NCI-H2081 (cell line): ENCODE results near the gene CSF2RB.

Source experiments
- DNase-seq, 2 experiments: peaks; one replicate each; lab custom pipeline; 2025; lab: John Stamatoyannopoulos, UW

CSF2RB gene

GRCh38 chr22:36936362-36937116 lies 23.1 kb downstream of the CSF2RB start:
- DNase-seq = no peak

DNA sequence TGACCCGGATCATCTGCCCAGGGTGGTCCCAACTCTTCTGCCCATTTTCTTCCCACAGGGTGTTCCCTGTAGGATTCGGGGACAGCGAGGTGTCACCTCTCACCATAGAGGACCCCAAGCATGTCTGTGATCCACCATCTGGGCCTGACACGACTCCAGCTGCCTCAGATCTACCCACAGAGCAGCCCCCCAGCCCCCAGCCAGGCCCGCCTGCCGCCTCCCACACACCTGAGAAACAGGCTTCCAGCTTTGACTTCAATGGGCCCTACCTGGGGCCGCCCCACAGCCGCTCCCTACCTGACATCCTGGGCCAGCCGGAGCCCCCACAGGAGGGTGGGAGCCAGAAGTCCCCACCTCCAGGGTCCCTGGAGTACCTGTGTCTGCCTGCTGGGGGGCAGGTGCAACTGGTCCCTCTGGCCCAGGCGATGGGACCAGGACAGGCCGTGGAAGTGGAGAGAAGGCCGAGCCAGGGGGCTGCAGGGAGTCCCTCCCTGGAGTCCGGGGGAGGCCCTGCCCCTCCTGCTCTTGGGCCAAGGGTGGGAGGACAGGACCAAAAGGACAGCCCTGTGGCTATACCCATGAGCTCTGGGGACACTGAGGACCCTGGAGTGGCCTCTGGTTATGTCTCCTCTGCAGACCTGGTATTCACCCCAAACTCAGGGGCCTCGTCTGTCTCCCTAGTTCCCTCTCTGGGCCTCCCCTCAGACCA lies 24.0 kb downstream of the CSF2RB start:
- no peak for DNase-seq

DNA sequence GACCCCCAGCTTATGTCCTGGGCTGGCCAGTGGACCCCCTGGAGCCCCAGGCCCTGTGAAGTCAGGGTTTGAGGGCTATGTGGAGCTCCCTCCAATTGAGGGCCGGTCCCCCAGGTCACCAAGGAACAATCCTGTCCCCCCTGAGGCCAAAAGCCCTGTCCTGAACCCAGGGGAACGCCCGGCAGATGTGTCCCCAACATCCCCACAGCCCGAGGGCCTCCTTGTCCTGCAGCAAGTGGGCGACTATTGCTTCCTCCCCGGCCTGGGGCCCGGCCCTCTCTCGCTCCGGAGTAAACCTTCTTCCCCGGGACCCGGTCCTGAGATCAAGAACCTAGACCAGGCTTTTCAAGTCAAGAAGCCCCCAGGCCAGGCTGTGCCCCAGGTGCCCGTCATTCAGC lies 24.6 kb downstream of the CSF2RB start:
- DNase-seq = no peak

DNA sequence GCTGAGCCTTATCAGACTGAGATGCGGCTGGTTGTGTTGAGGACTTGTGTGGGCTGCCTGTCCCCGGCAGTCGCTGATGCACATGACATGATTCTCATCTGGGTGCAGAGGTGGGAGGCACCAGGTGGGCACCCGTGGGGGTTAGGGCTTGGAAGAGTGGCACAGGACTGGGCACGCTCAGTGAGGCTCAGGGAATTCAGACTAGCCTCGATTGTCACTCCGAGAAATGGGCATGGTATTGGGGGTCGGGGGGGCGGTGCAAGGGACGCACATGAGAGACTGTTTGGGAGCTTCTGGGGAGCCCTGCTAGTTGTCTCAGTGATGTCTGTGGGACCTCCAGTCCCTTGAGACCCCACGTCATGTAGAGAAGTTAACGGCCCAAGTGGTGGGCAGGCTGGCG lies 25.5 kb downstream of the CSF2RB start:
- DNase-seq = no peak

GRCh38 chr22:36940676-36941075 lies 27.2 kb downstream of the CSF2RB start:
- no peak for DNase-seq

DNA sequence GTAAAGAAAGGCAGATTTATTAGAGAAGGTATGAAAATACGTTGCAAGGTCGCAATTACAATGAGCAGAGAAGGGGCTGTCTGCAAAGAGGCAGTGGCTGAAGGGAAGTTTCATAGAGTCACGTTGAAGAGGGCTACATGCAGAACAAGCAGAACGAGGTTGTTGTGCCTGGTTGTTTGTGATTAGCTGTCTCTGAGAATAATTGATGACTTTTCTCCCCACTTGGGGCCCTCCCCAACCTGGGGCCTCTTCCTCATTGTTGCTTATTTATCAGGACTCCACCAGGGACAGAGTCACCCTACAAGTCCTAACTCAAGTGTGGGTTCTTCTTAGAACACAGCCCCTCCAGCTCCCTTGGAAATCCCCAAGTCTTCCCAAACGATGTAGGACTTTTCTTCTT lies 29.1 kb downstream of the CSF2RB start:
- DNase-seq = no peak

DNA sequence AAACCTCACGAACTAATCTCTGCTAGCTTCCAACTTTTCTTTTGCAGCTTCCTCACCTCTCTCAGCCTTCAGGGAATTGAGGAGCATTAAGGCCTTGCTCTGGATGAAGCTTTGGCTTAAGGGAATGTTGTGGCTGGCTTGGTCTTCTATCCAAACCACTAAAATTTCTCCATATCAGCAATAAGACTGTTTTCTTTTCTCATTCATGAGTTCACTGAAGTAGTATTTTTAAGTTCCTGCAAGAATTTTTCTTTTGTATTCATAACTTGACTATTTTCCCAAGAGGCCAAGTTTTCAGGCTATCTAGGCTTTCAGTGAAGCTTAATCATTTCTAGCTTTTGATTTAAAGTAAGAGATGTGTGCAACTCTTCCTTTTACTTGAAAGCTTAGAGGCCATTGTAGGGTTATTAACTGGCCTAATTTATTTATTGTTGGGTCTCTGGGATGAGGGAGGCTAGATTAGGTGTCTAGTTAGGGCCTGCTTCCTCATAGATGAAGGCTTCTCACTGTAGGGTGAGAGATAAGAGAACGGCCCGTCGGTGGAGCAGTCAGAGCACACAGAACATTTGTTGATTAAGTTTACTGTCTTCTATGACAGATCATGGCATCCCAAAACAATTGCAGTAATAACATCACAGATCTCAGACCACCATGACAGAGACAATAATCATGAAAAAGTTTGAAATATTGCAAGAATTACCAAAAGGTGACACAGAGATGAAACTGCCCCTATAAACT lies 33.2 kb downstream of the CSF2RB start:
- DNase-seq = no peak

DNA sequence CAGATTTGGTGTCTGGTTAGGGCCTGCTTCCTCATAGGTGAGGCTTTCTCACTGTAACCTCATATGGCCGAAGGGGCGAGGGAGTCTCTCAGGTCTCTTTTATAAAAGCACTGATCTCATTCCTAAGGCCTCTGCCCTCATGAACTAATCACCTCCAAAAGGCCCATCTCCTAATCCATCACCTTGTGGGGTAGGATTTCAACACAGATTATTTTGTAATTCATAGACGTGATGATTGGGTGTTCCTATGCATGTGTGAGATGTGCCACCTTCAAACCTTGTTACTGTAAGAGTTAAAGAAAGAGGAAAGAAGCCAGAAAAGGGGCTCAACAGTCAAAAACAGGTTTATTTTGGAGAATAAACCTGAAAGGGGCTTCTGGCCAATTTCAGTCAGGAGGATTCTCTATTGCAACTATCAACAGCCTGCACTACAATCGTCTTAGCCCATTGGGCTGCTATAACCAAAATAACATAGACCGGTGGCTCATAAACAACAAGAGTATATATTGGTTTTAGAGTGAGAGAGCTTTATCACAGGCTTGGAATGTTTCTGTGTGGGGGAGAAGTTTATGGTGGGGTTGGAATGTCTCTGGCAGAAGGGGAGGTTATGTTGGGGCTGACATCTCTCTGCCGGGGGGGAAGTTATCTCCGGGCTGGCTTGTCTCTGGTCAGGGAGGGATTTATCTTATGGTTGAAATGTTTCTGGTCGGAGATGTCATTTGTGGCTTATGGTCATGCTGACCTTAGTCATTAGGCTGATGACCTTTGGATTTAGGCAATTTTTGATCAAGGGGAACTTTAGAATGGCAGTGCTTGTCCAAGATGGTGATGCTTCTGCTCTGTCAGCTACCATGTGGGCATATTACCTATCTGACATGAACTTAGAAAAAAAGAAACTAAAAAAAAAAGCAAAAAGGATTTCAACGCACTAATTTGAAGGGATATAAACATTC lies 35.1 kb downstream of the CSF2RB start:
- DNase-seq = no peak

GRCh38 chr22:36950797-36951590 lies 37.6 kb downstream of the CSF2RB start:
- no peak for DNase-seq

GRCh38 chr22:36951746-36952145 lies 38.3 kb downstream of the CSF2RB start:
- DNase-seq = no peak

DNA sequence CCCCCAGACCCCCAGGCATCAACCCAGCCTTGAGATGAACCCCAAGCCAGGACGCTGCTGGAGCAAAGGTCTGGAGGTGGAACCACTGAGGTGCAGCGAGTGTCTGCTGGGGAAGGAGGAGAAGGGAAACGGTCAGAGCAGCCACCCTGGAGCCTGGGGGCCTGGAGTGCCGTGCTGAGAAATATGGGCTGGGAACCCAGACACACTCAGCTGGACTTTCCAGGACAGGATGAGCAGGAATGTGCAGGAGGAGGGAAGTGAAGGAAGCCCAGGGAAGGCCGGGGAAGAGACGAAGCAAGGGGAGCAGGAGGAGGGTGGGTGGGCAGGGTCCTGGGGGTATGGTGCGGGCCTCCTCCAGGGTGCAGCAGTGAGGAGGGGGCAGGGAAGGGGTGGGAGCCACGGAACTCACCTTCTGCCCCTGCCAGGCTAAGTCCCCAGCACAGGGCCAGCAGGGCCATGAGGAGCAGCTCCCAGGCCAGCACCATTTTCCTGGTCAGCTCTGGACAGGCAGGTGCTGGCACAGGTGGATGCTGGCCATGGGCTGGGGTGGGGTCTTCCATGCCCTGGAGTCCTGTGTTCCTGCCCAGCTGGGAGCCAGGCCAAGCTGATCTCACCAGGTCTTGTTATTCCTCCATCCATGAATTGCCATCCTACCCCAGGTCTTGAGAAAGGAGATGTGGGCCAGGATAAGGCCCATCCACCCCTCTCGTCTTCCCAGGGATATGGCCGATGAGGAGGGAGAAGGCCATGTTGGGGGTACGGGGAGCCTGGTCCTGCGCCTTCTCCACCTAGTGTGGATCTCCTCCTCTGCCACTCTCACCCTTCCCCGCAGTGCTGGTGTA lies 40.0 kb downstream of the CSF2RB start:
- DNase-seq = no peak

- DNase-seq = no peak
Observed at GRCh38 chr22:36954251-36955014, 41.0 kb downstream of the CSF2RB start.

GRCh38 chr22:36955691-36956090 lies 42.3 kb downstream of the CSF2RB start:
- DNase-seq = no peak

DNA sequence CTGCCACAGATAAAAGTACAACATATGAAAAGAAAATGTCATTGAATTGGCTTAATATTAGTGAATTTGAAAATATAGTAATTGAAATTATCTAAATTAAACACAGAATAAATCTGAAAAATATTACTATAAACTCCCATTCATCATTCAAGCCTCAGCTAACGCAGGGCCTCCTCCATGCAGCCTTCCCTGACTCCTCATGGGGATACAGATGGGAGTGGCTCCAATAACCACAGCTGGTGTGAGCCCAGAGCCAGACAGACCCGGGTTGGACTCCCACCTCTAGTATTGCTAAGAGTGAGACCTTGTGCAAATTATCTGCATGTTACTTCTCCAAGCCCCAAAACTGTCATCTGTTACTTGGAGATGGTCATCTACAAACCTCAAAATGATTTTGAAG lies 44.9 kb downstream of the CSF2RB start:
- no peak for DNase-seq

- no peak for DNase-seq
Observed at GRCh38 chr22:36961626-36962025, 48.2 kb downstream of the CSF2RB start.

DNA sequence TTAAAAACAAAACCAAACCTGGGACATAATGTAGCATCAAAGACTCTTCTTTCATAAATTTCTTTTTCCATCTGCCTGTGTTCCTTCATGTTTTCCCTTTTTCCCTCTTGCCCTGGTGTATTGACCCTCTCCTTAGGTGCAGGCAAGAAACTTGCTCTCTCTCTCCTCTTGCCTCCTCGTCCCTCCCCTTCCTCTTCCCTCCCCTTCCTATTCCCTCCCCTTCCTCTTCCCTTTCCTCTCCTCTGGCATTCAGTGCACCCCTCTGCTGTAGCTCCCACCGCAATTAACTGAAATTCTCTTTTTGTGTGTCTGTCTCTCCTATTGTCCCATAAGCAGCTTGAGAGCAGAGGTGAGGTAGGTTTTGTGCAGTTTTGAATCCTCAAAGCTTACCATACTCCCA lies 49.9 kb downstream of the CSF2RB start:
- DNase-seq = no peak

- no peak for DNase-seq
Observed at GRCh38 chr22:36964106-36964505, 50.7 kb downstream of the CSF2RB start.

GRCh38 chr22:36965696-36966095 lies 52.3 kb downstream of the CSF2RB start:
- no peak for DNase-seq

- no peak for DNase-seq
Observed at GRCh38 chr22:36966851-36967540, 53.6 kb downstream of the CSF2RB start.
